Measurements from ENCODE around the gene BLOC1S4.
"Not testable (repeated sequence)": the region's sequence is repeated elsewhere in the genome, so short reads cannot be mapped to it uniquely, and the experiment has no call there.

BLOC1S4 gene

DNA sequence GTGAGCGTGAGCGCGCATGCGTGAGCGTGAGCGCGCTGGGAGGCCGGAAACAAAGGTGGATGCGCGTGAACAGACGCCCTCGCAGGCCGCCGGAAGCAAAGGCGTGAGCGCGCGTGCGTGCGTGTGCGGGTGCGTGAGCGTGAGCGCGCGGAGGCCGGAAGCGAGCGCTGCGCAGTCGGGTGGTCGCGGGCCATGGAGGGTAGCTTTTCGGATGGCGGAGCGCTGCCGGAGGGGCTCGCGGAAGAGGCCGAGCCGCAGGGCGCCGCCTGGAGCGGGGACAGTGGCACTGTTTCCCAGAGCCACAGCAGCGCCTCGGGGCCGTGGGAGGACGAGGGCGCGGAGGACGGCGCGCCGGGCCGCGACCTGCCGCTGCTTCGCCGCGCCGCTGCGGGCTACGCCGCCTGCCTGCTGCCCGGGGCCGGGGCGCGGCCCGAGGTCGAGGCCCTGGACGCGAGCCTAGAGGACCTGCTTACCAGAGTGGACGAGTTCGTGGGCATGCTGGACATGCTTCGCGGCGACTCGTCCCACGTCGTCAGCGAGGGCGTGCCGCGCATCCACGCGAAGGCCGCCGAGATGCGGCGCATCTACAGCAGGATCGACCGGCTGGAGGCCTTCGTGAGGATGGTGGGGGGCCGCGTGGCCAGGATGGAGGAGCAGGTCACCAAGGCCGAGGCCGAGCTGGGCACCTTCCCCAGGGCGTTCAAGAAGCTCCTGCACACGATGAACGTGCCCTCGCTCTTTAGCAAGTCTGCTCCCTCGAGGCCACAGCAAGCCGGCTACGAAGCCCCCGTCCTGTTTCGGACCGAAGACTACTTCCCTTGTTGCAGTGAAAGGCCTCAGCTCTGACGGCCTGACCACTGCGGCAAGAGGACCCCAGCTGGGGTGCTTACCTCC is at the start of gene BLOC1S4:
BLOC1S4 (plus strand) TSS at position 157 of the 894 bp plus-strand sequence; CDS start at position 193, 36 bp downstream.
- TF ChIP-seq, protein P1, sequence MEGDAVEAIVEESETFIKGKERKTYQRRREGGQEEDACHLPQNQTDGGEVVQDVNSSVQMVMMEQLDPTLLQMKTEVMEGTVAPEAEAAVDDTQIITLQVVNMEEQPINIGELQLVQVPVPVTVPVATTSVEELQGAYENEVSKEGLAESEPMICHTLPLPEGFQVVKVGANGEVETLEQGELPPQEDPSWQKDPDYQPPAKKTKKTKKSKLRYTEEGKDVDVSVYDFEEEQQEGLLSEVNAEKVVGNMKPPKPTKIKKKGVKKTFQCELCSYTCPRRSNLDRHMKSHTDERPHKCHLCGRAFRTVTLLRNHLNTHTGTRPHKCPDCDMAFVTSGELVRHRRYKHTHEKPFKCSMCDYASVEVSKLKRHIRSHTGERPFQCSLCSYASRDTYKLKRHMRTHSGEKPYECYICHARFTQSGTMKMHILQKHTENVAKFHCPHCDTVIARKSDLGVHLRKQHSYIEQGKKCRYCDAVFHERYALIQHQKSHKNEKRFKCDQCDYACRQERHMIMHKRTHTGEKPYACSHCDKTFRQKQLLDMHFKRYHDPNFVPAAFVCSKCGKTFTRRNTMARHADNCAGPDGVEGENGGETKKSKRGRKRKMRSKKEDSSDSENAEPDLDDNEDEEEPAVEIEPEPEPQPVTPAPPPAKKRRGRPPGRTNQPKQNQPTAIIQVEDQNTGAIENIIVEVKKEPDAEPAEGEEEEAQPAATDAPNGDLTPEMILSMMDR (conservative IDR thresholded peaks at IDR 0.05; ENCODE audit: low read depth): no peak
- peak within 1 kb of the TSS; percentile 90 for H3K27ac ChIP-seq
- CTCF ChIA-PET: interaction anchor here (0.6 to 1.4 kb wide), 5 partner anchors 14 to 239 kb away, joined by 3 to 4 read pairs (median 4); no protein-coding TSS in a partner anchor

DNA sequence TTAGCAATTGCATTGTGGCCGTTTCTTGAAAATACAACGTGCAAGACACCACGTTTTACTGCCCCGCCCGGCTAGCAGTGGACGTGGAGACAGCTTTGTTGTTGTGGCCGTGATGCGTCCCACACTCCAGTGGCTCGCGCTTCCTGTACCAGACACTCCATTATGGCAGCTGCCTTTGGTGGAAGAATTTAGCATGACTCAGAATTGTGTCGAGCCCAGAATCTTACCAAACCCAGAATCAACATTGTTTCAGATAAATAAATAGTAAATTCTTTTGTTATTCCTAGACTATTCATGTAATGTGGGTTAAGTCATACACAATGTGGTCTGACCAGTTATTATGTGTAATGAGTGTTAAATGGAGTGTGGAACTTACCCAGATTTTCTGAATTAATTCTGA is 47.6 kb upstream of the BLOC1S4 start:
- ChIA-PET POLR2A (ENCODE audit: low non-redundant PET) (no interaction called here), CTCF (no interaction called here)
- peak; percentile 36 for DNase-seq (ENCODE audit: low spot score)
- TF ChIP-seq, protein P1 (conservative IDR thresholded peaks at IDR 0.05; ENCODE audit: low read depth): no peak
- H3K27ac ChIP-seq: no peak overlapping the region

More for the DNA sequence above, at the start of gene BLOC1S4:
- POLR2A ChIA-PET (ENCODE audit: low non-redundant PET): no interaction called here
- peak; percentile 85 for DNase-seq (ENCODE audit: low spot score)

- DNase-seq (ENCODE audit: low spot score): no peak
- H3K27ac ChIP-seq: peak overlapping the region; percentile 87
- ChIA-PET CTCF (no interaction called here), POLR2A (ENCODE audit: low non-redundant PET) (no interaction called here)
- TF ChIP-seq, protein P1 (conservative IDR thresholded peaks at IDR 0.05; ENCODE audit: low read depth): no peak
Observed at GRCh38 chr4:6671648-6672047, 44.3 kb upstream of the BLOC1S4 start.

DNA sequence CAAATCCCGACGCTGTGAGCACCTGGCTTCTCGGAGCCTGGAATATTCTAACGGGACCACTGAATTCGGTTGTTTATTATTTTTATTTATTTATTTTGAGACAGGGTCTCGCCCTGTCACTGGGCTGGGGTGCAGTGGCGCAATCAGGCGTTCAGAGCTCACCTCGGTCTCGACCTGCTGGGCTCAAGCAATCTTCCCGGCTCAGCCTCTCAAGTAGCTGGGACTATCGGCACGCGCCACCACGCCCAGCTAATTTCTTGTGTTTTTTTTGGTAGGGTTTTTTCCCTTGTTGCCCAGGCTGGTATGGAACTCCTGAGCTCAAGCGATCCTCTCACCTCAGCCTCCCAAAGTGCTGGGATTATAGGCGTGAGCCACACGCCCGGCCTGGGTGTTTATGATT is 43.8 kb upstream of the BLOC1S4 start:
- TF ChIP-seq, protein P1 (conservative IDR thresholded peaks at IDR 0.05; ENCODE audit: low read depth): no peak
- POLR2A ChIA-PET (ENCODE audit: low non-redundant PET): no interaction called here
- H3K27ac ChIP-seq: peak overlapping the region; percentile 87
- CTCF ChIA-PET: no interaction called here
- no peak for DNase-seq (ENCODE audit: low spot score)

GRCh38 chr4:6672541-6673190 is 43.3 kb upstream of the BLOC1S4 start:
- DNase-seq (ENCODE audit: low spot score); POLR2A ChIA-PET (ENCODE audit: low non-redundant PET); CTCF ChIA-PET: not testable (repeated sequence)
- H3K27ac ChIP-seq: peak overlapping the region; percentile 87

DNA sequence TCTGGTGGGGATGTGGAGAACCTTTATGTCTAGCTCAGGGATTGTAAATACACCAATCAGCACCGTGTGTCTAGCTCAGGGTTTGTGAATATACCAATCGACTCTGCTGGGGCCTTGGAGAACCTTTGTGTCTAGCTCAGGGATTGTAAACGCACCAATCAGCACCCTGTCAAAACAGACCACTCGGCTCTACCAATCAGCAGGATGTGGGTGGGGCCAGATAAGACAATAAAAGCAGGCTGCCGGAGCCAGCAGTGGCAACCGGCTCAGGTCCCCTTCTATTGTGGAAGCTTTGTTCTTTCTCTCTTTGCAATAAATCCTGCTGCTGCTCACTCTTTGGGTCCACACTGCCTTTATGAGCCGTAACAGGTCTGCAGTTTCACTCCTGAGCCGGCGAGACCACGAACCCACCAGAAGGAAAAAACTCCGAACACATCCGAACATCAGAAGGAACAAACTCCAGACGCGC is 42.7 kb upstream of the BLOC1S4 start:
- CTCF ChIA-PET; POLR2A ChIA-PET (ENCODE audit: low non-redundant PET); DNase-seq (ENCODE audit: low spot score): not testable (repeated sequence)
- peak overlapping the region; percentile 87 for H3K27ac ChIP-seq

- DNase-seq (ENCODE audit: low spot score): peak; percentile 96
- TF ChIP-seq, protein P1 (conservative IDR thresholded peaks at IDR 0.05; ENCODE audit: low read depth): no peak
- H3K27ac ChIP-seq: peak overlapping the region; percentile 87
- POLR2A ChIA-PET (ENCODE audit: low non-redundant PET): no interaction called here
- CTCF ChIA-PET: no interaction called here
Observed at GRCh38 chr4:6673660-6674499, 42.1 kb upstream of the BLOC1S4 start.
